HFFc6 (cell line): ENCODE results near the gene LRRK1. TPM values are rescaled to one million over a fixed set of nuclear protein-coding genes. Genes with fewer than 3 reads are reported as not detected.

Experiments
- DNase-seq: peaks from one replicate; pipeline ENCODE4 v3.0.0-alpha.2; 2018
- H3K27ac Mint-ChIP-seq: 2 replicates; pipeline ENCODE4 v1.8.0; 2020; ENCODE audit warnings: mild to moderate bottlenecking, mixed read lengths
- H3K27me3 Mint-ChIP-seq: 2 replicates; pipeline ENCODE4 v1.8.0; 2021; ENCODE audit warnings: mild to moderate bottlenecking, moderate library complexity, mixed read lengths; ENCODE audit not compliant: insufficient read depth
- H3K36me3 Mint-ChIP-seq: 2 replicates; pipeline ENCODE4 v1.8.0; 2021; ENCODE audit warnings: low read depth, mixed read lengths
- H3K4me1 Mint-ChIP-seq: 2 replicates; pipeline ENCODE4 v1.8.0; 2020; ENCODE audit warnings: low read depth, mixed read lengths
- H3K4me3 Mint-ChIP-seq: 2 replicates; pipeline ENCODE4 v1.8.0; 2020; ENCODE audit warnings: mild to moderate bottlenecking, moderate library complexity, mixed read lengths
- H3K9me3 Mint-ChIP-seq: 2 replicates; pipeline ENCODE4 v1.8.0; 2020; ENCODE audit warnings: mild to moderate bottlenecking, mixed read lengths
- CTCF ChIP-seq: fragments of 200-600 bp; sonication (generic); IDR thresholded peaks from 2 replicates; pipeline ENCODE4 v1.5.0; 2021; ENCODE audit warnings: antibody characterized with exemption, mild to moderate bottlenecking
- total RNA-seq, 6 experiments: library from RNA; stranded (reverse); fragmentation: NEBNext Ultra II Directional; extraction: Animal tissue kit (Norgen Biotek cat#: 25700); gene quantifications; 2 replicates in 1 of 6; 3 replicates in 5 of 6; pipeline ENCODE4 v1.2.3, GENCODE V29; 2021

The LRRK1 gene
- total RNA-seq, 6 experiments from 2014 or later: 11.4 to 14.8 (median 13.5) TPM

- peaks cover 17% of the 10 kb centered on the region for H3K27me3 Mint-ChIP-seq
- no peaks in the 10 kb centered on the region for H3K36me3 Mint-ChIP-seq
- no peaks in the 10 kb centered on the region for H3K4me1 Mint-ChIP-seq
- DNase-seq: no peak
- no peak overlapping the region for H3K27ac Mint-ChIP-seq
- no peaks in the 10 kb centered on the region for H3K9me3 Mint-ChIP-seq
- TF ChIP-seq CTCF: no peak
- H3K4me3 Mint-ChIP-seq: no peak overlapping the region
Measured at GRCh38 chr15:100877551-100877950, 41.6 kb upstream of the LRRK1 start.

- H3K4me1 Mint-ChIP-seq: no peaks in the 10 kb centered on the region
- no peak for TF ChIP-seq CTCF
- H3K9me3 Mint-ChIP-seq: no peaks in the 10 kb centered on the region
- H3K36me3 Mint-ChIP-seq: no peaks in the 10 kb centered on the region
- no peak overlapping the region for H3K27ac Mint-ChIP-seq
- peak overlapping the region; percentile 74; the same call in 1 of the 2 replicates for H3K4me3 Mint-ChIP-seq
- H3K27me3 Mint-ChIP-seq: peaks cover 17% of the 10 kb centered on the region
- DNase-seq: no peak
Measured at GRCh38 chr15:100878130-100878529, 41.0 kb upstream of the LRRK1 start.

GRCh38 chr15:100878648-100879047 is 40.5 kb upstream of the LRRK1 start:
- no peak for DNase-seq
- TF ChIP-seq CTCF: no peak
- Mint-ChIP-seq H3K27ac (no peak overlapping the region), H3K9me3 (no peaks in the 10 kb centered on the region), H3K4me3 (peak overlapping the region; percentile 74), H3K27me3 (peaks cover 16% of the 10 kb centered on the region), H3K36me3 (no peaks in the 10 kb centered on the region), H3K4me1 (no peaks in the 10 kb centered on the region)

GRCh38 chr15:100879061-100879463 is 40.1 kb upstream of the LRRK1 start:
- Mint-ChIP-seq H3K9me3 (no peaks in the 10 kb centered on the region), H3K4me1 (no peaks in the 10 kb centered on the region), H3K36me3 (no peaks in the 10 kb centered on the region), H3K27ac (no peak overlapping the region), H3K27me3 (peaks cover 16% of the 10 kb centered on the region), H3K4me3 (peak overlapping the region; percentile 74; the same call in 1 of the 2 replicates)
- no peak for DNase-seq
- TF ChIP-seq CTCF: no peak

GRCh38 chr15:100879464-100880138 is 39.6 kb upstream of the LRRK1 start, which contains the start of gene ALDH1A3:
ALDH1A3 (plus strand) TSS chr15:100879831; CDS start chr15:100879908, 77 bp downstream.
- TF ChIP-seq CTCF: no peak
- Mint-ChIP-seq H3K27me3 (peaks cover 19% of the 10 kb centered on the region), H3K4me1 (no peaks in the 10 kb centered on the region), H3K9me3 (no peaks in the 10 kb centered on the region), H3K36me3 (no peaks in the 10 kb centered on the region), H3K27ac (no peak within 1 kb of the TSS), H3K4me3 (peak within 1 kb of the TSS; percentile 74)
- no peak for DNase-seq
